HG03175 (cell line): ENCODE data around the gene COL8A1.
A peak's percentile ranks its signal among the peaks of the same experiment; 100 is the strongest.

Experiments
- ATAC-seq: cut with Tn5 transposase; IDR thresholded peaks from one replicate; pipeline ENCODE4 v1.9.1; 2021; ENCODE audit warnings: mild to moderate bottlenecking, moderate library complexity; ENCODE audit not compliant: unreplicated experiment

COL8A1 gene

DNA sequence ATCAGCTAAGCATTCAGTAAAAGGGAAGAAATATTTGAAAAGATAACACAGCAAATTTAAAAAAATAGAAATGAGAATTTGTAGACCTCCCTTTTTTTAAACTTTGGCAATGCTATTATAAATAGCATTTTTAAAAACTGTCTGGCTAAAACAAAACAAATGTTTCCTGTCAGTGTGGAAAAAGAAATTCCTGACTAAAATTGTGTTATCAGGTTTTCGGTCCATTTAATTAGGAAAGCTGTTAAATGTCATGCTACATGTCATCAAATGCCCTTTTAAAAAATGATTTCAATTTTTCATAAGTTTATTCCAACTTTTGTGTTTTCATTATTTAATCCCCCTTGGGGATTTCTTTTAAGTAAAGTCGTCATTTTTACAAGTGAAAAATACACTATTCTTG, 29.6 kb downstream of the COL8A1 start:
- ATAC-seq = no peak

- ATAC-seq = no peak
These were observed 31.6 kb downstream of the COL8A1 start for GRCh38 chr3:99669879-99670555.

GRCh38 chr3:99670556-99670950, 32.2 kb downstream of the COL8A1 start:
- ATAC-seq = no peak

DNA sequence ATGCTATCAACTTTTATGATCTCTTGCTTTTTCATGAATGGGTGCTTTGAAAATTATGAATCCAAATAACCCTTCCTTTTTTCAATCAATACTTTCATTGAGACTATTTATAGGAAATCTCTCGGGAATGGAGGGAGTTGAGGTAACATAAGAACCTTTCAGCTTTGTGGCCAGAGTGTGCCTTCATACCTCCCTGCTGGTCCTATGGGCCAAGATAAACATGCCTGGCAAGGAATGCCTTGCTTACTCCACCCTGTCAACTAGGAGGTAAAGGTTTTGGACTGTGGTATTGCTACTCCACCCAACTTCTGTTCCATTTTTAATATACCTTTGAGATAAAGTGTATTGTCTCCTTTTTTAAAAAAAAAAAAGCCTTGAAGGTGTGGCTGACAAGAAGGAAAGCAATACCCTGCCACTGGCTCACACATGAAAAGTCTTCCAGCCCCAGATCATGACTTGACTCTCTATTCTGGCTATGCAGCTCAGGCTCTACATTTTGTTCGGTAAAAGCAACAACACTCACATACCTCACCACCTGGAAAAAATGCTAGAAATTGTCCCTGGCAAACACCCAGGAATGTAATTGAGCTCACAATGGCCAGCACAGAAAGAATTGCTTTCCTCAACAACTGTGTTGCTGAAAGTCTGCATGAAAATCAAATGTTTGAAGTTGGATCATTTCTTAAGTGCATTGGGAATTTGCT, 35.8 kb downstream of the COL8A1 start:
- ATAC-seq = no peak

- ATAC-seq = no peak
These were observed 39.6 kb downstream of the COL8A1 start for GRCh38 chr3:99678023-99678422.

GRCh38 chr3:99678896-99679295, 40.5 kb downstream of the COL8A1 start:
- ATAC-seq = no peak

GRCh38 chr3:99681512-99681911, 43.1 kb downstream of the COL8A1 start:
- peak; percentile 60 for ATAC-seq

GRCh38 chr3:99681976-99682375, 43.6 kb downstream of the COL8A1 start:
- ATAC-seq = no peak

DNA sequence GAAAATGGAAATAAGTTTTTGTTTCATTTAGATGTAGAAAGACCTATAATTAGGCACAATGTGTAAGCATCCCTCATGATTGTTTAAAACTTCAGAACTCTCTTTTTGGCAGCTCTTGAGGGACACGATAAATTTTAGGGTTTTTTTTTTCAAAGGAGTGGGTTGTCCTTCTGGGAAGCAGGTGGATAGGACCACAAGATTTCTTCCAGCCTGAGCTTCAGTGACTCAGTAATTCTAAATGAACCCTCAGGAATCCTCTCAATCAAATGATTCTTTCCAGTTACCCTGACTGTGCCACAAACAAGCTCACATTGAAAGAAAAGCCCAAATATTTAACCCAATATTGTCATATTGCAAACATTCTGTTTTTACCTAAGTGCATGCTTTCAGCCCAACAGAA, 45.1 kb downstream of the COL8A1 start:
- ATAC-seq = no peak

DNA sequence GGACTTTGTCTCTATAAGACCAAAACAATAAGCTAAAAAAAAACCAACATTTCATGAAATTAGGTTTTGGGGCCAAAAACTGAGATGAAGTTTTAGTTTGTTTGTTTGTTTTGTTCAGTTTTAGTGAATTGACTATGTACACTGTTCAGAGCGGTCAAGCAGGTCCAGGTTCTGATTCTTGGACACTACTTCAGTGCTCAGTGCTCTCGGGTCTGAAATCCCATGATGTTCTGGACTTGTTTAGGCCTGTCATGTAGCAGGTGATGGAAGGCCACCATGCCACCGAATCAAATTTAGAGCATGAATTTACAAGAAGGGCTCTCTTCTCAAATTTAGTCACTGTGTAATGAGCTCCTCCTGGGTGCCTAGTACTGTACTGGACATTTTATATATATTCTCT, 45.5 kb downstream of the COL8A1 start:
- no peak for ATAC-seq

GRCh38 chr3:99684644-99685043, 46.2 kb downstream of the COL8A1 start:
- ATAC-seq = no peak

DNA sequence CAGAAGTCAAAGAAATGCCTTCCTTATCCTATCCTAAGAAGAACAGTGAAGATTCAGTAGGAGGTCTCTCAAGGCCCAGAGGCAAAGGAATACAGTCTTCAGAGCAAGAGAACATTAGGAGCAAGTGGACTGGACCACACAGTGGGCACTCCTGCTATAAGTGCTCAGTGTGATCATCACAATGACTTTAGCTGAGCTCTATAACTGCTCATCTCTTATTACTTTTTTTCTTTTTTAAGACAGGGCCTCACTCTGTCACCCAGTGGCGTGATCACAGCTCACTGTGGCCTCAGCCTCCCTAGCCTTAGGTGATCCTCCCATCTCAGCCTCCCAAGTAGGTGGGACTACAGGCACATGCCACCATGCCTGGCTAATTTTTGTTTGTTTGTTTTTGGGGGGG, 48.1 kb downstream of the COL8A1 start:
- peak; percentile 11 for ATAC-seq

DNA sequence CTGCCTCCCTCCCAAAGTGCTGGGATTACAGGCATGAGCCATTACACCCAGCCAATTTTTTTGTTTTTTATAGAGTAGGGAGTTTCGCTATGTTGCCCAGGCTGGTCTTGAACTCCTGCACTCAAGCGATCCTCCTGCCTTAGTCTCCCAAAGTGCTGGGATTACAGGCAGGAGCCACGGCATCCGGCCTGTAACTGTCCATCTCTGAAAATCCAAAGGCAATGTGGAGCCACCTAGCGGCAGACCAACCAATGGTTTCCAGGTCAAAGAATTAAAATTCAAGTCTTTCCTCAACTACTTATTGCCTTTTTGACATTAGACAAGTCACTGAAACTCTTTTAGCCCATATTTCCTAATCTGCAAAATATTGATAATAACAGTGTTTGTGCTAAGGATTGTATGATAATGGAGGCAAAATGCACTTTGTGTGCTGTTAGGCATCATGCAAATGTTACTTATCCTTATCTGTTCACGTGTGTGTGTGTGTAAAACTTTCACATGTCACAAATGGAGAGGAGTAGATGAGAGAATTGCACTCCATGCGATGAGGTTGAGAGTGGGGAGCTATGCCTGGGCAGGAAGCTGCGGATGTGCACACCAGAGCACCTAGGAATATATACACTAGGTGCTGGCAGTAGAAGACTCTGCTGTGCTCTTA, 48.7 kb downstream of the COL8A1 start:
- ATAC-seq = peak; percentile 78

DNA sequence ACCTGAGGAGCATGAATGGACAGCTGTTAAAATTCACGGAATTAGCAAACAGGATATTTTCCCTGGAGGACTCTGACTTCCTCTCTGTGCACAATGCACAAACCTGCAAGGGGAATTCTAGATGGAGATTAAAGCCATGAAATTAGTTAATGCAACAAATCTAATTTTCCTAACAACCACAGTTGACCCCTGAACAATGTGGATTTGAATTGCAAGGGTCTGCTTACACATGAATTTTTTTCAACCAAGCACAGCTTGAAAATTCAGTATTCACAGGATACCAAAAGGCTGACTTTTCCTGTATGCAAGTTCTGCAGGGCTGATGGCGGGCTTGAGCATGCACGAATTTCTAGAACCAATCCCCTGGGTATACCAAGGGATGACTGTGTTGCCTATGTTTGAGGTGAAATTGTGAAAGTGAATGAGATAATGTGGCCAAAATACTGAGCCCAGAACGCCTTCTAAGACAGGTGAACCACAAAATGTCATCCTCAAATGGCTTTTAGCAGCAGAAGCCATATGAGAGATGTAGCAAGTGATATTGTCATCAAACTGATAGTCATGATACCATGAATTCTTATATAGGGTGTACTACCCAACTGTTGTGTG, 52.5 kb downstream of the COL8A1 start:
- no peak for ATAC-seq

- no peak for ATAC-seq
These were observed 55.2 kb downstream of the COL8A1 start for GRCh38 chr3:99693636-99694035.

GRCh38 chr3:99696497-99696896, 58.1 kb downstream of the COL8A1 start:
- no peak for ATAC-seq

GRCh38 chr3:99697250-99697649, 58.9 kb downstream of the COL8A1 start:
- ATAC-seq = no peak

DNA sequence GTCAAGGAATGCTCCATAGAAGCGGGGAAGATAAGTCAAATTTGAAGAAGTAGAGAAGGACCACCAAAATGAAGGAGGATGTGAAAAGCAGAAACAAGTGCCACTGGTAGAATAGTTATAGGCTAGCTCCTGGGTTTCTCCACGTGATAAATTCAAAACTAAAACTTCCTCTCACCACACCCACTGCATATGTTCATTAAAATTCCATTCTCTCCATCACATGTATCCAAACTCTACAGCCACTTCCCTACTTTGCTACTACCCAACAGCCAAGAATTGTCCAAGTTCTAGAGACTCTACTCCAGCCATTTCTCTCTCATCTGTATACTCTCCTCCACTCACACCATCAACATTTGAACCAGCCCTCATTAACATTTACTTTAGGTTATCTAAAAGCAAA, 60.5 kb downstream of the COL8A1 start:
- no peak for ATAC-seq

DNA sequence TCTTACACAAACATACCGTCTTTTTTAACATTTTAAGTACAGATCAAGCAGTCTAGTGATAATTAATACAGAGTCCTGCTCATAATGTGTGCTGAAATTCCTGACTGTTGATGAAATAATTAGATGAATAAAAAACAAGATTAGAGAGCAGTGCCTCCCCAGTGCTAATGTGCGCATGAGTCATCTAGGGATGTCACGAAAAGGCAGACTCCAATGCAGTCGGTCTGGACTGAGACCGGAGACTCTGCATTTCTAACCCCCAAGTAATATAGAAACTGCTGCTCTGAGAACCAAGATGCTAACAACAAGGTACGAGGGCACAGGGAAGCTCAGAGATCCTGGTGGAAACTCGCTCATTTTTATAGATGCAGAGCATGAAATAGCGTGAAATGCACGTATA, 61.4 kb downstream of the COL8A1 start:
- no peak for ATAC-seq

GRCh38 chr3:99700631-99701268, 62.4 kb downstream of the COL8A1 start:
- ATAC-seq = no peak
